Body of pancreas (tissue), 4 donors: ENCODE results near the gene HTRA3. TPM values are rescaled to one million over a fixed set of nuclear protein-coding genes. Genes with fewer than 3 reads are reported as not detected.

Experiments used
- ATAC-seq: fragments of 150-250 bp; one replicate; pipeline ENCODE4 v1.9.1; 2016
- DNase-seq, 4 donors: peaks; one replicate each; pipeline ENCODE4 v3.0.0-alpha.2; 2019
- H3K27ac ChIP-seq, 4 donors: fragments of 200-600 bp; sonication (generic); 1 replicate in 3 of 4; 2 replicates in 1 of 4; pipeline versions ENCODE4 v1.5.1 to v1.6.1; 2016 to 2019; ENCODE audit warnings: mild to moderate bottlenecking in 1 of 4, mixed read lengths in 1 of 4, moderate library complexity in 1 of 4
- H3K27me3 ChIP-seq, 2 donors: fragments of 200-600 bp; sonication (generic); one replicate each; pipeline ENCODE4 v1.6.0; 2016; ENCODE audit warnings: mild to moderate bottlenecking in 1 of 2
- H3K36me3 ChIP-seq, 2 donors: fragments of 200-600 bp; sonication (generic); replicated peaks in 1 of 2; 2 replicates each; pipeline ENCODE4 v1.5.1; 2016; ENCODE audit warnings: low read depth in 2 of 2; ENCODE audit not compliant: insufficient read depth in 1 of 2
- H3K4me1 ChIP-seq: fragments of 200-600 bp; sonication (generic); one replicate; pipeline ENCODE4 v1.6.0; 2016
- H3K4me3 ChIP-seq, 2 donors: fragments of 200-600 bp; sonication (generic); 1 replicate in 1 of 2; 2 replicates in 1 of 2; pipeline ENCODE4 v1.5.1; 2016 to 2019
- H3K9me3 ChIP-seq, 3 donors: fragments of 200-600 bp; sonication (generic); 1 replicate in 2 of 3; 2 replicates in 1 of 3; pipeline ENCODE4 v1.5.1; 2016
- CTCF ChIP-seq, 7 experiments: fragments of 450-650 bp in 4 of 7; fragments of 200-600 bp in 3 of 7; sonication (generic) in 3 of 7; IDR thresholded peaks; one replicate each; pipeline ENCODE4 v1.5.1; 2016 to 2019; ENCODE audit warnings: antibody characterized with exemption in 7 of 7
- POLR2A ChIP-seq, 3 donors: fragments of 450-650 bp; IDR thresholded peaks; one replicate each; pipeline ENCODE4 v1.6.1; 2016; ENCODE audit warnings: antibody characterized with exemption in 3 of 3, mild to moderate bottlenecking in 2 of 3
- WGBS, 2 donors: methylation state at CpG; one replicate each; pipeline ENCODE4 v1.1.5; 2017; 5-methylcytosine and 5-hydroxymethylcytosine counted together
- intact Hi-C: fragments of 100-400 bp; cut with DNase I; formaldehyde crosslinking; loops from one replicate; pipeline ENCODE4 v1.15.1; 2023
- total RNA-seq, 2 donors: library from RNA; depleted of rRNA; stranded (reverse); fragments of >200 nt; gene quantifications; one replicate each; pipeline ENCODE4 v1.1.0, GENCODE V29; 2016

HTRA3 gene
- total RNA-seq, 2 donors from 2014 or later, result 4.2 to 17.5 TPM

- intact Hi-C loops, result no loop called here
- Histone ChIP-seq H3K27me3 (no peaks in the 10 kb centered on the region), H3K27ac (no peak overlapping the region), H3K4me3 (no peak overlapping the region), H3K9me3 (no peaks in the 10 kb centered on the region), H3K36me3 (peaks cover 0 to 16% of the 10 kb centered on the region in 2 donors), H3K4me1 (peaks cover 13% of the 10 kb centered on the region)
- TF ChIP-seq CTCF (IDR thresholded peaks at IDR 0.05) (no peak), POLR2A (IDR thresholded peaks at IDR 0.05) (no peak)
- no peak for ATAC-seq
- no peak for DNase-seq
- 92 to 94% methylated on average over 11 to 15 of the region's 15 CpGs for WGBS, 2 donors
Observed at GRCh38 chr4:8222609-8223388, 46.8 kb upstream of the HTRA3 start.

- H3K4me1 ChIP-seq, result peaks cover 26% of the 10 kb centered on the region
- TF ChIP-seq POLR2A (IDR thresholded peaks at IDR 0.05) (no peak), CTCF (IDR thresholded peaks at IDR 0.05) (no peak)
- DNase-seq, result no peak
- no peaks in the 10 kb centered on the region for H3K27me3 ChIP-seq
- no peak overlapping the region for H3K4me3 ChIP-seq
- H3K9me3 ChIP-seq, result no peaks in the 10 kb centered on the region
- 86 to 93% methylated on average over 12 of the region's 12 CpGs for WGBS, 2 donors
- no peak for ATAC-seq
- intact Hi-C loops, result no loop called here
- H3K27ac ChIP-seq, result no peak overlapping the region
- peaks cover 0 to 16% of the 10 kb centered on the region in 2 donors for H3K36me3 ChIP-seq
Observed at GRCh38 chr4:8224267-8224974, 45.1 kb upstream of the HTRA3 start.

GRCh38 chr4:8224975-8225625 is 44.5 kb upstream of the HTRA3 start:
- Histone ChIP-seq H3K4me1 (peaks cover 26% of the 10 kb centered on the region), H3K36me3 (peaks cover 0 to 16% of the 10 kb centered on the region in 2 donors), H3K9me3 (no peaks in the 10 kb centered on the region), H3K27me3 (no peaks in the 10 kb centered on the region), H3K27ac (peak overlapping the region in 3 of 4 donors; percentile 15 to 54 (median 48)), H3K4me3 (no peak overlapping the region)
- DNase-seq (no peak), ATAC-seq (no peak)
- intact Hi-C loops, result no loop called here
- WGBS, 2 donors, result 48 to 80% methylated on average over 3 to 12 of the region's 12 CpGs
- TF ChIP-seq CTCF (IDR thresholded peaks at IDR 0.05) (no peak), POLR2A (IDR thresholded peaks at IDR 0.05) (no peak)

GRCh38 chr4:8225706-8226443 is 43.7 kb upstream of the HTRA3 start:
- Histone ChIP-seq H3K27me3 (no peaks in the 10 kb centered on the region), H3K9me3 (no peaks in the 10 kb centered on the region), H3K36me3 (peaks cover 0 to 16% of the 10 kb centered on the region in 2 donors), H3K27ac (peak overlapping the region in 3 of 4 donors; percentile 15 to 54 (median 48)), H3K4me3 (no peak overlapping the region), H3K4me1 (peaks cover 26% of the 10 kb centered on the region)
- DNase-seq, result peak in 2 of 4 donors; percentile 47 to 61
- TF ChIP-seq POLR2A (IDR thresholded peaks at IDR 0.05) (no peak), CTCF (IDR thresholded peaks at IDR 0.05) (no peak)
- intact Hi-C loops, result no loop called here
- ATAC-seq, result no peak
- 25% methylated on average over 7 to 10 of the region's 10 CpGs for WGBS, 2 donors
